HepG2 (cell line): ENCODE measurements around the gene ARR3. TPM values are rescaled to one million over a fixed set of nuclear protein-coding genes. Genes with fewer than 3 reads are reported as not detected.
A peak's percentile ranks its signal among the peaks of the same experiment; 100 is the strongest.

Experiments
- AGO1 ChIP-seq: fragments of 200-400 bp; formaldehyde crosslinking; IDR thresholded peaks from 2 replicates; pipeline ENCODE4 v1.6.1; 2017; ENCODE audit warnings: mild to moderate bottlenecking, low read depth, low read length, moderate library complexity; ENCODE audit not compliant: poor library complexity, severe bottlenecking
- CBFB ChIP-seq: sonication (generic); formaldehyde crosslinking; IDR thresholded peaks from 2 replicates; pipeline ENCODE4 v1.4.0; 2020; ENCODE audit warnings: missing genetic modification reagents
- FIP1L1 ChIP-seq: fragments of 200-400 bp; formaldehyde crosslinking; IDR thresholded peaks from 2 replicates; pipeline ENCODE4 v1.6.1; 2018; ENCODE audit warnings: low read depth, mild to moderate bottlenecking, low read length, moderate library complexity, borderline replicate concordance; ENCODE audit not compliant: insufficient read depth
- GATA4 ChIP-seq: sonication (generic); IDR thresholded peaks from 2 replicates; pipeline ENCODE4 v1.6.1; 2016; ENCODE audit warnings: antibody characterized with exemption, low read depth, borderline replicate concordance
- GATAD1 ChIP-seq: IDR thresholded peaks from 2 replicates; pipeline ENCODE4 v1.6.1; 2016; ENCODE audit warnings: missing genetic modification reagents, missing compliant biosample characterization
- HMG20B ChIP-seq: conservative IDR thresholded peaks from 2 replicates; pipeline ENCODE4 v1.6.1; 2016; ENCODE audit warnings: missing genetic modification reagents, missing compliant biosample characterization
- LBX2 ChIP-seq: sonication (generic); formaldehyde crosslinking; IDR thresholded peaks from 2 replicates; pipeline ENCODE4 v1.5.0; 2020; ENCODE audit warnings: missing genetic modification reagents, mild to moderate bottlenecking, borderline replicate concordance
- MAZ ChIP-seq, 2 experiments: sonication (generic) in 1 of 2; formaldehyde crosslinking in 1 of 2; IDR thresholded peaks; 2 replicates each; pipeline versions ENCODE4 v1.5.0 to v1.6.1; 2012 to 2020; ENCODE audit warnings: low read depth in 2 of 2, mild to moderate bottlenecking in 2 of 2, borderline replicate concordance in 1 of 2, improper control_type of control experiment in 1 of 2, low read length in 1 of 2, missing genetic modification reagents in 1 of 2, moderate library complexity in 1 of 2
- MYC ChIP-seq: sonication (generic); formaldehyde crosslinking; IDR thresholded peaks from 2 replicates; pipeline ENCODE4 v1.9.0; 2021; ENCODE audit warnings: missing genetic modification reagents, borderline replicate concordance
- NFATC3 ChIP-seq: sonication (generic); formaldehyde crosslinking; IDR thresholded peaks from 2 replicates; pipeline ENCODE4 v1.5.1; 2020; ENCODE audit warnings: mild to moderate bottlenecking, missing genetic modification reagents
- NFE2 ChIP-seq: sonication (generic); formaldehyde crosslinking; IDR thresholded peaks from 2 replicates; pipeline ENCODE4 v1.4.0; 2020; ENCODE audit warnings: missing genetic modification reagents
- STAT6 ChIP-seq: sonication (generic); formaldehyde crosslinking; IDR thresholded peaks from 2 replicates; pipeline ENCODE4 v1.4.0; 2020; ENCODE audit warnings: missing genetic modification reagents, mild to moderate bottlenecking, borderline replicate concordance
- TAF1 ChIP-seq: sonication (generic); formaldehyde crosslinking; IDR thresholded peaks from 2 replicates; pipeline ENCODE4 v1.4.0; 2020; ENCODE audit warnings: missing genetic modification reagents
- ZHX2 ChIP-seq, 2 experiments: sonication (generic) in 1 of 2; formaldehyde crosslinking in 1 of 2; IDR thresholded peaks; 2 replicates each; pipeline versions ENCODE4 v1.6.1 to v1.9.0; 2014 to 2022; ENCODE audit warnings: antibody characterized with exemption in 1 of 2, borderline replicate concordance in 1 of 2, inconsistent platforms in 1 of 2, low read depth in 1 of 2, missing genetic modification reagents in 1 of 2
- ZNF574 ChIP-seq: sonication (generic); formaldehyde crosslinking; IDR thresholded peaks from 2 replicates; pipeline ENCODE4 v1.4.0; 2020; ENCODE audit warnings: missing genetic modification reagents
- polyA plus RNA-seq, 8 experiments: library from polyadenylated mRNA; depleted of rRNA in 3 of 8; stranded (reverse) in 7 of 8; unstranded in 1 of 8; fragments of >200 nt; fragmentation: Illumina TruSeq in 4 of 8; extraction: Trizol in 4 of 8; gene quantifications; 2 replicates each; pipeline versions ENCODE4 v1.2.1 to v1.2.3, GENCODE V29; 2011 to 2016; ENCODE audit warnings: low read depth in 4 of 8, missing spikeins in 1 of 8, mixed read lengths in 1 of 8; ENCODE audit not compliant: insufficient read depth in 1 of 8
- total RNA-seq, 5 experiments: library from RNA; depleted of rRNA; stranded (reverse); fragments of >200 nt; fragmentation: Illumina TruSeq; extraction: Trizol; gene quantifications; 2 replicates each; pipeline ENCODE4 v1.2.3, GENCODE V29; 2016; ENCODE audit warnings: low read depth in 1 of 5

Gene ARR3
- total and polyA plus RNA-seq, 2 of the 13 experiments (the other 11 are each of a cell fraction or from before 2014, with no cell fraction given), result not detected

GRCh38 chrX:70219938-70220764 lies 48.0 kb upstream of the ARR3 start (continued):
- TF ChIP-seq GATA4, result peak; percentile 64; the same call in 1 of the 2 replicates
- TF ChIP-seq HMG20B (CRISPR knock-in tag), result peak; percentile 83
- TF ChIP-seq GATAD1 (CRISPR knock-in tag), result no peak
- TF ChIP-seq MYC, result no peak
- TF ChIP-seq AGO1, result no peak
- no peak for TF ChIP-seq NFE2 (CRISPR knock-in tag)
- no peak for TF ChIP-seq STAT6 (CRISPR knock-in tag)
- no peak for TF ChIP-seq ZHX2 (IDR thresholded peaks at IDR 0.05; ENCODE audit: low read depth)
- no peak for TF ChIP-seq ZHX2 (CRISPR knock-in tag; IDR thresholded peaks at IDR 0.05; ENCODE audit: borderline replicate concordance)
- TF ChIP-seq ZNF574 (CRISPR knock-in tag), result no peak
- TF ChIP-seq LBX2 (CRISPR knock-in tag), result no peak
- TF ChIP-seq MAZ (IDR thresholded peaks at IDR 0.05; ENCODE audit: borderline replicate concordance, low read depth, low read length), result no peak
- TF ChIP-seq MAZ (CRISPR knock-in tag; IDR thresholded peaks at IDR 0.05; ENCODE audit: low read depth), result no peak
- no peak for TF ChIP-seq FIP1L1
- TF ChIP-seq TAF1 (CRISPR knock-in tag), result no peak
- TF ChIP-seq NFATC3 (CRISPR knock-in tag), result no peak
- no peak for TF ChIP-seq CBFB
